Measurements from ENCODE around the gene TMEM69. TPM values are rescaled to one million over a fixed set of nuclear protein-coding genes. Genes with fewer than 3 reads are reported as not detected.
"Not testable (repeated sequence)": the region's sequence is repeated elsewhere in the genome, so short reads cannot be mapped to it uniquely, and the experiment has no call there.

TMEM69 gene
- total RNA-seq, 4 donors from 2014 or later = 13.8 to 27.7 (median 19.3) TPM

DNA sequence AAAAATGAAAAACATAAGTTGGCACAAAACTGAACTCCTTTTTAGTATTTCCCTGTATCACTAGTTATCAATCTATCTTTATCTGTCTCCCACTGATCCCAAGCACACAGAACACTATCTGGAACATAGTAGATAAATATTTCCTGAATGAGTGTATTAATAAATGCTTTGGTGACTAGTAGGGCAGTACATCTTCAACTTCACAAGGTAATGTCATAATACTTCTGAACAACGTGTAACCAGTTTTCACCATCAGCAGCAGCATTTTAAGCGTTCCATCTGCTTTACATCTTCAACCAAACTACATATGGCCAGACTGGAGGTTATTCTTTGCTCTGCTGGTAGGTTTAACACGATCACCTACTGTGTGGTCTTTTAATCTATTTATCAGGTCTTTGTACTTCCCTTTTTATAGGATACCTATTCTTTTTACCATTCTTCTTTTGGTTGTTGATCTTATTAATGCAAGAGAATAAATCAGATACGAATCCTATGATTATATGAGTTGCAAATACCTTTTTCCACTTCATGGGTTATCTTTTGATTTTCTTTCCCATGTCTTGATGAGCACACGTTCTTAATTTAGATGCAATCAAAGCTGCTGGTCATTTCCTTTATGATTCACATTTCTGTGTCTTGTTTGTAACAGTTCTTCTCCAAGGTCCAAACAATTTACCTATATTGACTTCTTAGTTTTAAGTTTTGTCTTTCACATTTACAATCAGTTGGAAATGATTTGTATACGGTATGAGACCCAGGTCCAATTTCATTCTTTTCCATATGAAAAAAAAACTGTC, 17.9 kb upstream of the TMEM69 start:
- Histone ChIP-seq H3K27me3 (no peaks in the 10 kb centered on the region), H3K4me1 (peaks cover 17% of the 10 kb centered on the region), H3K9me3 (no peaks in the 10 kb centered on the region), H3K27ac (no peak overlapping the region), H3K4me3 (no peak overlapping the region), H3K36me3 (no peaks in the 10 kb centered on the region)
- 67% methylated on average over 6 of the region's 6 CpGs for WGBS
- TF ChIP-seq, protein P1, sequence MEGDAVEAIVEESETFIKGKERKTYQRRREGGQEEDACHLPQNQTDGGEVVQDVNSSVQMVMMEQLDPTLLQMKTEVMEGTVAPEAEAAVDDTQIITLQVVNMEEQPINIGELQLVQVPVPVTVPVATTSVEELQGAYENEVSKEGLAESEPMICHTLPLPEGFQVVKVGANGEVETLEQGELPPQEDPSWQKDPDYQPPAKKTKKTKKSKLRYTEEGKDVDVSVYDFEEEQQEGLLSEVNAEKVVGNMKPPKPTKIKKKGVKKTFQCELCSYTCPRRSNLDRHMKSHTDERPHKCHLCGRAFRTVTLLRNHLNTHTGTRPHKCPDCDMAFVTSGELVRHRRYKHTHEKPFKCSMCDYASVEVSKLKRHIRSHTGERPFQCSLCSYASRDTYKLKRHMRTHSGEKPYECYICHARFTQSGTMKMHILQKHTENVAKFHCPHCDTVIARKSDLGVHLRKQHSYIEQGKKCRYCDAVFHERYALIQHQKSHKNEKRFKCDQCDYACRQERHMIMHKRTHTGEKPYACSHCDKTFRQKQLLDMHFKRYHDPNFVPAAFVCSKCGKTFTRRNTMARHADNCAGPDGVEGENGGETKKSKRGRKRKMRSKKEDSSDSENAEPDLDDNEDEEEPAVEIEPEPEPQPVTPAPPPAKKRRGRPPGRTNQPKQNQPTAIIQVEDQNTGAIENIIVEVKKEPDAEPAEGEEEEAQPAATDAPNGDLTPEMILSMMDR (IDR thresholded peaks at IDR 0.05) = no peak
- TF ChIP-seq POLR2AphosphoS5 (IDR thresholded peaks at IDR 0.05) (no peak), EP300 (IDR thresholded peaks at IDR 0.05) (no peak), POLR2A (IDR thresholded peaks at IDR 0.05) (no peak)
- no peak for DNase-seq (ENCODE audit: low spot score in 2 of 2)

DNA sequence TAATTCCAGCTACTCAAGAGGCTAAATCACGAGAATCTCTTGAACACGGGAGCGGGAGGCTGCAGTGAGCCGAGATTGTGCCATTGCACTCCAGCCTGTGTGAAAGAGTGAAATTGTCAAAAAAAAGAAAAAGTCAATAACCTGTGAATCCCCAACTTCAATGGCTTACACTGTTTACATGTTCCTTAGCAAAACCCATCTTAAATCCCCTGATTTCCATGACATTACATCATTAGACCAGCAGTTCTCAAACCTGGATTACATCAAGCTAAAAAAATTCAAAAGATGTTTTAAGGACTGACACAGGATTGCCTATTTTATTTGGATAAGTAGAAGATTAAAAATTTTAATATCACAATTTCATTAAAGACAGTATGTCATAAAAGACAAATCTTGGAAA, 14.0 kb upstream of the TMEM69 start:
- H3K27ac ChIP-seq = no peak overlapping the region
- no peaks in the 10 kb centered on the region for H3K36me3 ChIP-seq
- whole genome bisulfite sequencing = 92% methylated on average over 4 of the region's 4 CpGs
- no peak for DNase-seq (ENCODE audit: low spot score in 2 of 2)
- H3K4me3 ChIP-seq = no peak overlapping the region
- no peak for TF ChIP-seq EP300 (IDR thresholded peaks at IDR 0.05)
- TF ChIP-seq, protein P1 (IDR thresholded peaks at IDR 0.05) = no peak
- TF ChIP-seq POLR2A (IDR thresholded peaks at IDR 0.05) = no peak
- TF ChIP-seq POLR2AphosphoS5 (IDR thresholded peaks at IDR 0.05) = no peak
- no peaks in the 10 kb centered on the region for H3K27me3 ChIP-seq
- peaks cover 32% of the 10 kb centered on the region for H3K4me1 ChIP-seq
- H3K9me3 ChIP-seq = no peaks in the 10 kb centered on the region

DNA sequence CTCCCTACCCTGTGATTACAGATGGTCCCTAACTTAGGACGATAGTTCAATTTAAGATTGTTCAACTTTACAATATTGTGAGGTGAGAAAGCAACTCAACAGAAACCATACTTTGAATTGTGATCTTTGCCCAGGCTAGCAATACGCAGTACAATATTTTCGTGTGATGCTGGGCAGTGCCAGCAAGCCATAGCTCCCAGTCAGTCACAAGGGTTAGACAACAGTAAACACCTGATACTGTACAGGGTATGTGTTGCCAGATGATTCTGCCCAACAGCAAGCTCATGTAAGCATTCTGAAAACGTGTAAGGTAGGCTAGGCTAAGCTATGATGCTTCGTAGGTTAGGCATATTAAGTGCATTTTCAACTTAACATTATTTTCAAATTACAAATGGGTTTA, 13.5 kb upstream of the TMEM69 start:
- Histone ChIP-seq H3K27me3 (no peaks in the 10 kb centered on the region), H3K4me1 (peaks cover 32% of the 10 kb centered on the region), H3K9me3 (no peaks in the 10 kb centered on the region), H3K4me3 (no peak overlapping the region), H3K27ac (no peak overlapping the region), H3K36me3 (no peaks in the 10 kb centered on the region)
- WGBS = 68% methylated on average over 5 of the region's 5 CpGs
- TF ChIP-seq POLR2A (IDR thresholded peaks at IDR 0.05) = no peak
- DNase-seq (ENCODE audit: low spot score in 2 of 2) = no peak

DNA sequence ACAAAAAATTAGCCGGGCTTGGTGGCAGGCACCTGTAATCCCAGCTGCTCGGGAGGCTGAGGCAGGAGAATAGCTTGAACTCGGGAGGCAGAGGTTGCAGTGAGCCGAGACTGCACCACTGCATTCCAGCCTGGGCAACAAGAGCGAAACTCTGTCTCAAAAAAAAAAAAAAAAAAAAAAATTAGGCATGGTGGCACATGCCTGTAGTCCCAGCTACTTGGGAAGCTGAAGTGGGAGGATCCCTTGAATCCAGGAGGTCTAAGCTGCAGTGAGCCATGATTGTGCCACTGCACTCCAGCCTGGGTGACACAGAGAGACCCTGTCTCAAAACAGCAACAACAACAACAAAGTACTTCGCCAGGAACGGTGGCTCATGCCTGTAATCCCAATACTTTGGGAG, 11.4 kb upstream of the TMEM69 start:
- DNase-seq (ENCODE audit: low spot score in 2 of 2); H3K36me3 ChIP-seq; H3K4me3 ChIP-seq; H3K27ac ChIP-seq; H3K9me3 ChIP-seq; H3K27me3 ChIP-seq: not testable (repeated sequence)
- peaks cover 44% of the 10 kb centered on the region for H3K4me1 ChIP-seq
- 90% methylated on average over 7 of the region's 7 CpGs for WGBS

DNA sequence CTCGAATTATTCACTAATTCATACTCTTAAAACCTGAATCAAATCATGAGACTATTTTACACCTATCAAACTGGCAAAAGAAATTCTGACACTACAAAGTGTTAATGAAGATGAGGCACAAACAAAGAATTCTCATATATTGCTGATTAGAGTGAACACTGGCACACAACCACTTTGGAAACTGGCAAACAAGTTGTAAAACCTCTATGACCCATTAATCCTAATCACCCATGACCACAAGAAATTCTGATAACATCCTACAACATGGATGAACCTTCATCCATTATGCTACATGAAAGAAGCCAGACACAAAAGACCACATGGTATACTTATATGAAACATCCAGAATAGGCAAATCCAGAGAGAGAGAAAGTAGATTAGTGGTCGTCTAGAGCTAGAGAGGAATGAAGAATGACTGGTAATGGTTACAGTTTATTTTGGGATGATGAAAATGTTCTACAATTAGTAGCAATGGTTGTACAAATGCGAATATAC, 10.2 kb upstream of the TMEM69 start:
- no peak for TF ChIP-seq POLR2A (IDR thresholded peaks at IDR 0.05)
- no peak for TF ChIP-seq POLR2AphosphoS5 (IDR thresholded peaks at IDR 0.05)
- TF ChIP-seq, protein P1 (IDR thresholded peaks at IDR 0.05) = no peak
- no peak for TF ChIP-seq EP300 (IDR thresholded peaks at IDR 0.05)
- no peaks in the 10 kb centered on the region for H3K9me3 ChIP-seq
- 60% methylated on average over 3 of the region's 3 CpGs for WGBS
- no peaks in the 10 kb centered on the region for H3K27me3 ChIP-seq
- H3K4me1 ChIP-seq = peaks cover 53% of the 10 kb centered on the region
- no peak overlapping the region for H3K4me3 ChIP-seq
- H3K36me3 ChIP-seq = no peaks in the 10 kb centered on the region
- no peak overlapping the region for H3K27ac ChIP-seq
- DNase-seq (ENCODE audit: low spot score in 2 of 2) = no peak

DNA sequence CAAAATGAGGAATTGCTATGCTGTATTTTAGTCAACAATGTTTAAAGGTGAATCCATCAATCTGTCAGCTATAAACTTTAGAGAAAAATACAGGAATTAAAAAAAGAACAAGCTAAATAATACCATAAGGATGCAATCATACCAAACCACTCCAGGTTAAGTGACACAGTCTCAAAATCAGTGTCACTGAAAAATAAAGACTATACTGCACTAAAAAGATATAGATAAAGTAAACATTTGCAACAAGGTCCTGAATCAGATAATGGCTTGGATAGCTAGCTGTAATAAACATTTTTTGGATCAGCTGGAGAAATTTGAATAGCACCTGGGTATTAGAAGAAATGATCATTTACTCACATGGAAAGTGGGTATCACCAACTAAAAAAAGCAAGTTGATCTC, 9.5 kb upstream of the TMEM69 start:
- Histone ChIP-seq H3K4me3 (no peak overlapping the region), H3K36me3 (no peaks in the 10 kb centered on the region), H3K9me3 (no peaks in the 10 kb centered on the region), H3K27ac (no peak overlapping the region), H3K4me1 (peaks cover 57% of the 10 kb centered on the region), H3K27me3 (no peaks in the 10 kb centered on the region)
- TF ChIP-seq, protein P1 (IDR thresholded peaks at IDR 0.05) = no peak
- TF ChIP-seq EP300 (IDR thresholded peaks at IDR 0.05) (no peak), POLR2AphosphoS5 (IDR thresholded peaks at IDR 0.05) (no peak), POLR2A (IDR thresholded peaks at IDR 0.05) (no peak)
- DNase-seq (ENCODE audit: low spot score in 2 of 2) = no peak
